Measurements from ENCODE around the gene PHTF2. TPM values are rescaled to one million over a fixed set of nuclear protein-coding genes. Genes with fewer than 3 reads are reported as not detected.

Gene PHTF2
- total and polyA plus RNA-seq, 4 donors = 5.1 to 37.1 (median 8.7) TPM

DNA sequence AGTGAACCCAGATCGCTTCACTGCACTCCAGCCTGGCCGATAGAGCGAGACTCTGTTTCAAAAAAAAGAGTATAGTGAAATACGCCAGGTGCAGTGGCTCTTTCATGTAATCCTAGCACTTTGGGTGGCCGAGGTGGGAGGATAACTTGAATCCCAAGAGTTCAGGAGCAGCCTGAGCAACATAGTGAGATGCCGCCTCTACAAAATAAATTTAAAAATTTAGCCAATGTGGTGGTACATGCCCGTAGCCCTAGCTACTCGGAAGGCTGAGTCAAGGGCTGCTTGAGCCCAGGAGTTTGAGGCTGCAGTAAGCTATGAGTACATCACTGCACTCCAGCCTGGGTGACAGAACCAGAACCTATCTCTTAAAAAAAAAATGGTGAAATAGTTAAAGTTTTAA is 28.3 kb upstream of the PHTF2 start:
- WGBS, 2 donors = 85 to 90% methylated on average over 8 of the region's 8 CpGs
- H3K4me1 ChIP-seq (ENCODE audit: control insufficient read depth in 5 of 5, insufficient read depth in 5 of 5, low read length in 5 of 5) = peaks cover 0 to 2% (median 0%) of the 10 kb centered on the region in 5 donors
- no peak for DNase-seq
- ATAC-seq (ENCODE audit: insufficient read depth, low FRiP score) = no peak
- TF ChIP-seq, protein P1, sequence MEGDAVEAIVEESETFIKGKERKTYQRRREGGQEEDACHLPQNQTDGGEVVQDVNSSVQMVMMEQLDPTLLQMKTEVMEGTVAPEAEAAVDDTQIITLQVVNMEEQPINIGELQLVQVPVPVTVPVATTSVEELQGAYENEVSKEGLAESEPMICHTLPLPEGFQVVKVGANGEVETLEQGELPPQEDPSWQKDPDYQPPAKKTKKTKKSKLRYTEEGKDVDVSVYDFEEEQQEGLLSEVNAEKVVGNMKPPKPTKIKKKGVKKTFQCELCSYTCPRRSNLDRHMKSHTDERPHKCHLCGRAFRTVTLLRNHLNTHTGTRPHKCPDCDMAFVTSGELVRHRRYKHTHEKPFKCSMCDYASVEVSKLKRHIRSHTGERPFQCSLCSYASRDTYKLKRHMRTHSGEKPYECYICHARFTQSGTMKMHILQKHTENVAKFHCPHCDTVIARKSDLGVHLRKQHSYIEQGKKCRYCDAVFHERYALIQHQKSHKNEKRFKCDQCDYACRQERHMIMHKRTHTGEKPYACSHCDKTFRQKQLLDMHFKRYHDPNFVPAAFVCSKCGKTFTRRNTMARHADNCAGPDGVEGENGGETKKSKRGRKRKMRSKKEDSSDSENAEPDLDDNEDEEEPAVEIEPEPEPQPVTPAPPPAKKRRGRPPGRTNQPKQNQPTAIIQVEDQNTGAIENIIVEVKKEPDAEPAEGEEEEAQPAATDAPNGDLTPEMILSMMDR (IDR thresholded peaks at IDR 0.05; ENCODE audit: control extremely low read depth, extremely low read depth) = no peak
- H3K27ac ChIP-seq (ENCODE audit: low read depth in 1 of 2, low read length in 1 of 2) = no peak overlapping the region
- H3K9me3 ChIP-seq (ENCODE audit: control insufficient read depth in 4 of 4, insufficient read depth in 3 of 4, low read length in 3 of 4) = no peaks in the 10 kb centered on the region
- H3K9ac ChIP-seq (ENCODE audit: insufficient read depth in 1 of 2, low read length in 2 of 2) = no peak overlapping the region
- no peak overlapping the region for H3K4me3 ChIP-seq
- no peaks in the 10 kb centered on the region for H3K27me3 ChIP-seq (ENCODE audit: control insufficient read depth in 3 of 3, insufficient read depth in 3 of 3, low read length in 2 of 3)
- H3K36me3 ChIP-seq (ENCODE audit: control insufficient read depth in 4 of 4, insufficient read depth in 4 of 4, low read length in 4 of 4) = peaks cover 5 to 17% (median 7%) of the 10 kb centered on the region in 4 donors

DNA sequence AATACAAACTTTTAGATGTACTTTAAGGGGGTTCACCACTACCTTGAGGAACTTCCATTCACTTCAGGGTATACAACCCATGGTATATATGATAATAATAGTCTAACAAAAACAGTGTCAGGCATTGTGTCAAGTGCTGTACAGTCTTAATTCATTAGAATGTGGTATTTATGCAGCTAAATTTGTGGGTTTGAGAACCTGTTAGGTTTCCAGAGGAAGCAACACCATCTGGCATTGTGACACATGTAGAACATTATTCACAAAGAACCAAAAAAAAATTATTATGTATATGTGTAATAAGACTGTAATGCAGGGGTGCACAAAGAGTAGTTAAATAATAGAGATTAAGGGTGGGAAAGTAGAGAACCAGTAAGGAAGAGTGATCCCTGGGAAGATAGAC is 26.7 kb upstream of the PHTF2 start:
- no peaks in the 10 kb centered on the region for H3K4me1 ChIP-seq (ENCODE audit: control insufficient read depth in 5 of 5, insufficient read depth in 5 of 5, low read length in 5 of 5)
- no peak overlapping the region for H3K9ac ChIP-seq (ENCODE audit: insufficient read depth in 1 of 2, low read length in 2 of 2)
- peaks cover 0 to 2% (median 0%) of the 10 kb centered on the region in 4 donors for H3K9me3 ChIP-seq (ENCODE audit: control insufficient read depth in 4 of 4, insufficient read depth in 3 of 4, low read length in 3 of 4)
- no peak overlapping the region for H3K27ac ChIP-seq (ENCODE audit: low read depth in 1 of 2, low read length in 1 of 2)
- no peak for DNase-seq
- TF ChIP-seq, protein P1 (IDR thresholded peaks at IDR 0.05; ENCODE audit: control extremely low read depth, extremely low read depth) = no peak
- ATAC-seq (ENCODE audit: insufficient read depth, low FRiP score) = no peak
- no peak overlapping the region for H3K4me3 ChIP-seq
- peaks cover 5 to 20% (median 10%) of the 10 kb centered on the region in 4 donors for H3K36me3 ChIP-seq (ENCODE audit: control insufficient read depth in 4 of 4, insufficient read depth in 4 of 4, low read length in 4 of 4)
- no peaks in the 10 kb centered on the region for H3K27me3 ChIP-seq (ENCODE audit: control insufficient read depth in 3 of 3, insufficient read depth in 3 of 3, low read length in 2 of 3)

DNA sequence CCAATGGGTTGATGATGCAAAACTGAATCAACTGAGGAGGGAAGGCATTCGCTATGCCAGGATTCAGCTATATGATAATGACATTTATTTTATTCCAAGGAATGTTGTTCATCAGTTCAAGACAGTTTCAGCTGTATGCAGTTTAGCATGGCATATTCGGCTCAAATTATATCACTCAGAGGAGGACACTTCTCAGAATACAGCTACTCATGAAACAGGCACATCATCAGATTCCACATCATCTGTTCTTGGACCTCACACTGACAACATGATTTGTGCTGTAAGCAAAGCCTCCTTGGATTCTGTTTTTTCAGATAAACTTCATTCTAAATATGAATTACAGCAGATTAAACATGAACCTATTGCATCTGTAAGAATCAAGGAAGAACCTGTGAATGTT is 20.0 kb upstream of the PHTF2 start:
- peaks cover 3 to 30% (median 18%) of the 10 kb centered on the region in 4 donors for H3K36me3 ChIP-seq (ENCODE audit: control insufficient read depth in 4 of 4, insufficient read depth in 4 of 4, low read length in 4 of 4)
- H3K4me3 ChIP-seq = no peak overlapping the region
- H3K9me3 ChIP-seq (ENCODE audit: control insufficient read depth in 4 of 4, insufficient read depth in 3 of 4, low read length in 3 of 4) = peaks cover 0 to 2% (median 0%) of the 10 kb centered on the region in 4 donors
- H3K27me3 ChIP-seq (ENCODE audit: control insufficient read depth in 3 of 3, insufficient read depth in 3 of 3, low read length in 2 of 3) = no peaks in the 10 kb centered on the region
- WGBS, 2 donors = 94 to 96% methylated on average over 2 of the region's 2 CpGs
- no peak for ATAC-seq (ENCODE audit: insufficient read depth, low FRiP score)
- no peak for DNase-seq
- no peak overlapping the region for H3K9ac ChIP-seq (ENCODE audit: insufficient read depth in 1 of 2, low read length in 2 of 2)
- TF ChIP-seq, protein P1 (IDR thresholded peaks at IDR 0.05; ENCODE audit: control extremely low read depth, extremely low read depth) = no peak
- no peak overlapping the region for H3K27ac ChIP-seq (ENCODE audit: low read depth in 1 of 2, low read length in 1 of 2)
- H3K4me1 ChIP-seq (ENCODE audit: control insufficient read depth in 5 of 5, insufficient read depth in 5 of 5, low read length in 5 of 5) = no peaks in the 10 kb centered on the region

DNA sequence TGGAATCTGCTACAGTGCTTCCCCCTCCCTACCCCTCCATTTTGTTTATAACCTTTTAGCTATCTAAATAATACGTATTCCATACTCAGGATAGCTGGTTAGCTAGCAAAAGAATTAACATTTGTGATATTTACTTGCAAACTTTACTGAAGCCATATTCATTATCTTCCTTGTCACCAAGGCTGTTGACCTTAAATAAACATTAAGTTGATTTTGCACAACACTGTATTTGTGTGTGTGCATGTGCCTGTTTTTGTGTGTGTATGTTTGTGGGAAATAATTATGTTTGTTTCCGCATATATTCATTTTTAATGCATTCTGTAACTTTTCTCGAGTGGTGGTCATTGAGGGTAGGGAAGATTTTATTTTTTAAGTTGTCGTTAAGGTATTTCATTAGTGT is 16.2 kb upstream of the PHTF2 start:
- TF ChIP-seq, protein P1 (IDR thresholded peaks at IDR 0.05; ENCODE audit: control extremely low read depth, extremely low read depth) = no peak
- no peaks in the 10 kb centered on the region for H3K27me3 ChIP-seq (ENCODE audit: control insufficient read depth in 3 of 3, insufficient read depth in 3 of 3, low read length in 2 of 3)
- no peaks in the 10 kb centered on the region for H3K4me1 ChIP-seq (ENCODE audit: control insufficient read depth in 5 of 5, insufficient read depth in 5 of 5, low read length in 5 of 5)
- ATAC-seq (ENCODE audit: insufficient read depth, low FRiP score) (no peak), DNase-seq (no peak)
- no peak overlapping the region for H3K9ac ChIP-seq (ENCODE audit: insufficient read depth in 1 of 2, low read length in 2 of 2)
- no peak overlapping the region for H3K4me3 ChIP-seq
- H3K9me3 ChIP-seq (ENCODE audit: control insufficient read depth in 4 of 4, insufficient read depth in 3 of 4, low read length in 3 of 4) = peaks cover 0 to 2% (median 0%) of the 10 kb centered on the region in 4 donors
- no peak overlapping the region for H3K27ac ChIP-seq (ENCODE audit: low read depth in 1 of 2, low read length in 1 of 2)
- peaks cover 2 to 17% (median 13%) of the 10 kb centered on the region in 4 donors for H3K36me3 ChIP-seq (ENCODE audit: control insufficient read depth in 4 of 4, insufficient read depth in 4 of 4, low read length in 4 of 4)
- WGBS, 2 donors = 94 to 97% methylated on average over 4 of the region's 4 CpGs

Measured in lung (tissue), 12 donors.